IMR-90 (cell line): ENCODE results near the gene MAGEB16. TPM values are rescaled to one million over a fixed set of nuclear protein-coding genes. Genes with fewer than 3 reads are reported as not detected.

ENCODE experiments used
- polyA plus RNA-seq, 3 experiments: library from polyadenylated mRNA; depleted of rRNA; stranded (reverse); fragments of >200 nt; gene quantifications; 2 replicates each; pipeline ENCODE4 v1.2.3, GENCODE V29; 2012; ENCODE audit warnings: low replicate concordance in 1 of 3
- total RNA-seq: library from RNA; depleted of rRNA; stranded (reverse); fragments of >200 nt; gene quantifications from 2 replicates; pipeline ENCODE4 v1.2.3, GENCODE V29; 2012; rRNA removed

Gene MAGEB16
- total and polyA plus RNA-seq, 2 of the 4 experiments (the other 2 are of a cell fraction), result not detected

Other genes with a start within 250 kb of the MAGEB16 start
- under 0.01 TPM in 1 of 2 replicates, not detected in the other for gene CFAP47, start 121.4 kb downstream of the MAGEB16 start, total RNA-seq
- gene CFAP47, start 121.4 kb downstream of the MAGEB16 start, polyA plus RNA-seq (2012; rRNA removed), result not detected in 2 replicates